ENCODE measurements around the gene TRPM4.

TRPM4 gene

DNA sequence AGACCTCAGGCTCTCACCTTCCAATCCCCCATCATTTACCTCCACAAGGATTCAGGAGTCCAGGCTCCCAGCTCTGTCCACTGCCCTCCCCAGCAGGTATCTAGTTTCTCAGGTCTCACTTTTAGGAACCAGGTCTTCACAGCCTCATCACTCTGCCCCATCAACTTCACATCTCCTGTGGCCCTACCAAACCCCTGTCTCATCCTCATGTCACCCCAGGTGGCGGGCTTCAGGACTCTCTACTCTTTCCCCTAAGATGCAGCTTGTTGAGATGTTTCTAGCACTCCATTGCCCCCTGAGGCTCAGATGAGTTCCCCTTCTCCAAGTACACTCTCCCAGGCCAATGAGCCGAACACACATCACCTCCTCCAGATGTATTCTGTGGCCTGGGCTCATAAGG, 36.7 kb upstream of the TRPM4 start:
- H3K27ac ChIP-seq = peak overlapping the region; percentile 99
- TF ChIP-seq, protein P1, sequence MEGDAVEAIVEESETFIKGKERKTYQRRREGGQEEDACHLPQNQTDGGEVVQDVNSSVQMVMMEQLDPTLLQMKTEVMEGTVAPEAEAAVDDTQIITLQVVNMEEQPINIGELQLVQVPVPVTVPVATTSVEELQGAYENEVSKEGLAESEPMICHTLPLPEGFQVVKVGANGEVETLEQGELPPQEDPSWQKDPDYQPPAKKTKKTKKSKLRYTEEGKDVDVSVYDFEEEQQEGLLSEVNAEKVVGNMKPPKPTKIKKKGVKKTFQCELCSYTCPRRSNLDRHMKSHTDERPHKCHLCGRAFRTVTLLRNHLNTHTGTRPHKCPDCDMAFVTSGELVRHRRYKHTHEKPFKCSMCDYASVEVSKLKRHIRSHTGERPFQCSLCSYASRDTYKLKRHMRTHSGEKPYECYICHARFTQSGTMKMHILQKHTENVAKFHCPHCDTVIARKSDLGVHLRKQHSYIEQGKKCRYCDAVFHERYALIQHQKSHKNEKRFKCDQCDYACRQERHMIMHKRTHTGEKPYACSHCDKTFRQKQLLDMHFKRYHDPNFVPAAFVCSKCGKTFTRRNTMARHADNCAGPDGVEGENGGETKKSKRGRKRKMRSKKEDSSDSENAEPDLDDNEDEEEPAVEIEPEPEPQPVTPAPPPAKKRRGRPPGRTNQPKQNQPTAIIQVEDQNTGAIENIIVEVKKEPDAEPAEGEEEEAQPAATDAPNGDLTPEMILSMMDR (IDR thresholded peaks at IDR 0.05) = no peak
- TF ChIP-seq ZFX (IDR thresholded peaks at IDR 0.05; ENCODE audit: borderline replicate concordance) = no peak

DNA sequence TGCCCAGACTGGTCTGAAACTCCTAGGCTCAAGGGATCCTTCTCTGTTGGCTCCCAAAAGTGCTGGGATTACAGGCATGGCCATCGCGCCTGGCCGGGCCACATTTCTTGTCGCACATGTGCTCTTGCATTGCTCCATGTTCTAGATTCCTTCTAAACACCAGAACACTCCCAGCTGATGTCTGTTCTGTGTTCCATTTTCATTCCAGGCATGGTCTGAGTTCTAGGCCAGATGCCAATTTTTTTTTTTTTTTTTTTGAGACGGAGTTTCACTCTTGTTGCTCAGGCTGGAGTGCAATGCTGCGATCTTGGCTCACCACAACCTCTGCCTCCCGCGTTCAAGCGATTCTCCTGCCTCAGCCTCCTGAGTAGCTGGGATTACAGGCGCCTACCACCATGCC, 35.8 kb upstream of the TRPM4 start:
- H3K27ac ChIP-seq = peak overlapping the region; percentile 99

DNA sequence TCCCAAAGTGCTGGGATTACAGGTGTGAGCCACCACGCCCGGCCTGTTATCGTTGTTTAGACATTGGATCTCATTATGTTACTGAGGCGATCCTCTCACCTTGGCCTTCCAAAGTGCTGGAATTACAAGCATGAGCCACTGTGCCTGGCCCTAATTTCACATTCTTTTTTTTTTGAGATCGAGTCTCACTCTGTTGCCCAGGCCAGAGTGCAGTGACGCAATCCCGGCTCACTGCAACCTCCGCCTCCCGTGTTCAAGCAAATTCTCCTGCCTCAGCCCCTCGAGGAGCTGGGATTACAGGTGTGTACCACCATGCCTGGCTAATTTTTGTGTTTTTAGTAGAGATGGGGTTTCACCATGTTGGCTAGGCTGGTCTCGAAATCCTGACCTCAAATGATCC, 34.3 kb upstream of the TRPM4 start:
- peak overlapping the region; percentile 99 for H3K27ac ChIP-seq

GRCh38 chr19:49125025-49125731, 32.4 kb upstream of the TRPM4 start:
- peak overlapping the region; percentile 99 for H3K27ac ChIP-seq
- TF ChIP-seq ZFX (IDR thresholded peaks at IDR 0.05; ENCODE audit: borderline replicate concordance) = no peak
- TF ChIP-seq, protein P1 (IDR thresholded peaks at IDR 0.05) = no peak

DNA sequence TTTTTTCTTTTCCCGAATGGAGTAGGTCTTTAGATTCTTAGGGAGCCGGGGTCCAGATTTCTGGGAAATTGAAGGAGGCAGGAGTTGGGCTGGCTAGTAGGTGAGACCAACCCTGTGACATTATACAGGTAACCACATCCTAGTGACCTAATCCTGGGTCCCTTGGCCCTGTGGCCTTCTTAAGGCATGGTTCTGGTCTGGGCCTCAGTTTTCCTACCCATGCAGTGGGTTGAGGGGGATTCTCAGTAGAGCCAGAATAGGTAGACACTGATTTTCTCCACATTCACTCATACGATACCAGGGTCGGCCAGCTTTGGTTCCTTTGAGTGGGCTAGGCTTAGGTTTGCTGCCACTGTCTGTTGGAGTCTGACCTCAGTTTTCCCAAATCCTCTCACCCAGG, 31.0 kb upstream of the TRPM4 start:
- TF ChIP-seq, protein P1 (IDR thresholded peaks at IDR 0.05) = no peak
- no peak for TF ChIP-seq ZFX (IDR thresholded peaks at IDR 0.05; ENCODE audit: borderline replicate concordance)
- peak overlapping the region; percentile 99 for H3K27ac ChIP-seq

DNA sequence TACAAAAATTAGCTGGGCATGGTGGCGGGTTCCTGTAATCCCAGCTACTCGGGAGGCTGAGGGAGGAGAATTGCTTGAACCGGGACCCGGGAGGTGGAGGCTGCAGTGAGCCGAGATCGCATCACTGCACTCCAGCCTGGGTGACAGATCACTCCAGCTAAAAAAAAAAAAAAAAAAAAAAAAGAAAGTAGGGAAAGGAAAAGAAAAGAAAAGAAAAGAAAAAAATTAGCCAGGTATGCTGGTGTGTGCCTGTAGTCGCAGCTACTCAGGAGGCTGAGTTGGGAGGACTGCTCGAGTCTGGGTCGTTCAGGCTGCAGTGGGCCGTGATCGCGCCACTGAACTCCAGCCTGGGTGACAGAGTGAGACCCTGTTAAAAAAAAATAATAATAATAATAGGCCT, 30.4 kb upstream of the TRPM4 start:
- H3K27ac ChIP-seq = peak overlapping the region; percentile 99

DNA sequence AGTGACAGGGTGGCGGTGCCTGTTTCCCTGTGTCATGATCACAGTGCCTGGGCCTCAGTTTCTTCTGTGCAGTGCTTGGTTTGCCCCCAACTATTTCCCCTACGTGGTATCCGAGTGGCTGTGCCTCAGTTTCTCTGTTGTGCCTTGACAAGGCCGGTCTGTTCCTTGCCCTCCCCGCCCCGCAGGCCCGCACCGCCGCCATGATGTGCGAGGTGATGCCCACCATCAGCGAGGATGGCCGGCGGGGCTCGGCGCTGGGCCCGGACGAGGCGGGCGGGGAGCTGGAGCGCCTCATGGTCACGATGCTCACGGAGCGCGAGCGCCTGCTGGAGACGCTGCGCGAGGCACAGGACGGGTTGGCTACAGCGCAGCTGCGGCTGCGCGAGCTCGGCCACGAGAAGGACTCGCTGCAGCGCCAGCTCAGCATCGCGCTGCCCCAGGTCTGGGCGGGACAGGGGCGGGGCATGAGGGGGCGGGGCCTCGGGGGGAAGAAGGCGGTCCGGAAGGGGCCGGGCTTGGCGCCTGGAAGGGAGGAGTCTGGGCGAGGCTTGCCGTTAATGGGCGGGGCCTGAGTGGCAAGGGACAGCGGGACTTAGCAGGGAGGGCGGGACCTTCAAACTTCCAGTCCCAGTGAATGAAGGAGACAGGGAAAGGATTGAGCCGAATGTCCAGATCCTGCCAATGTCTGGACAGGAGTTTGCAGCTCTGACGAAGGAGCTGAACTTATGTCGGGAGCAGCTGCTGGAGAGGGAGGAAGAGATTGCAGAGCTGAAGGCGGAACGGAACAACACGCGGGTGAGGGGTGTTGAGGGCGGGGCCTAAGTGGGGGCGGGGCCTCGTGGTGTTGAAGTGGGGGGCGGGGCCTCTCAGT, 29.7 kb upstream of the TRPM4 start:
- no peak for TF ChIP-seq ZFX (IDR thresholded peaks at IDR 0.05; ENCODE audit: borderline replicate concordance)
- TF ChIP-seq, protein P1 (IDR thresholded peaks at IDR 0.05) = peak; percentile 22
- peak overlapping the region; percentile 99 for H3K27ac ChIP-seq

GRCh38 chr19:49128545-49129237, 28.9 kb upstream of the TRPM4 start:
- H3K27ac ChIP-seq = peak overlapping the region; percentile 99
- TF ChIP-seq, protein P1 (IDR thresholded peaks at IDR 0.05) = no peak
- no peak for TF ChIP-seq ZFX (IDR thresholded peaks at IDR 0.05; ENCODE audit: borderline replicate concordance)

Data from 22Rv1 (cell line).